Activated CD4-positive, alpha-beta T cell treated with anti-CD3 and anti-CD28 coated beads, Interleukin-2, amount 10 ng/mL, durations not matched to agents 7 days and 5 days (primary cell): ENCODE results near the gene MON2. TPM values are rescaled to one million over a fixed set of nuclear protein-coding genes. Genes with fewer than 3 reads are reported as not detected.
"Not testable (repeated sequence)": the region's sequence is repeated elsewhere in the genome, so short reads cannot be mapped to it uniquely, and the experiment has no call there.

Experiments
- CTCF ChIA-PET: fragments of 350-600 bp; sonication (Branson Sonifier 250); formaldehyde crosslinking; loops from one replicate; lab custom pipeline; 2021; ENCODE audit warnings: antibody characterized with exemption; lab: Charles Lee
- POLR2A ChIA-PET: fragments of 350-600 bp; sonication (Branson Sonifier 250); formaldehyde crosslinking; loops from one replicate; lab custom pipeline; 2021; ENCODE audit warnings: antibody characterized with exemption; lab: Charles Lee
- DNase-seq: peaks from one replicate; pipeline ENCODE4 v3.0.0-alpha.2; 2020
- H3K27ac Mint-ChIP-seq: one replicate; pipeline ENCODE4 v1.8.0; 2021; ENCODE audit warnings: mild to moderate bottlenecking, moderate library complexity, mixed read lengths
- H3K27me3 Mint-ChIP-seq: one replicate; pipeline ENCODE4 v1.8.0; 2021; ENCODE audit warnings: mixed read lengths
- H3K36me3 Mint-ChIP-seq: one replicate; pipeline ENCODE4 v1.8.0; 2021; ENCODE audit warnings: low read depth, mixed read lengths
- H3K4me1 Mint-ChIP-seq: one replicate; pipeline ENCODE4 v1.8.0; 2021; ENCODE audit warnings: mixed read lengths
- H3K4me3 Mint-ChIP-seq: one replicate; pipeline ENCODE4 v1.8.0; 2021; ENCODE audit warnings: mild to moderate bottlenecking, moderate library complexity, mixed read lengths
- H3K9me3 Mint-ChIP-seq: one replicate; pipeline ENCODE4 v1.8.0; 2021; ENCODE audit warnings: mixed read lengths
- total RNA-seq, 2 experiments: library from RNA; stranded (reverse); gene quantifications; one replicate each; pipeline ENCODE4 v1.2.3, GENCODE V29; 2021

Gene MON2
- total RNA-seq, 2 experiments from 2014 or later, result 44.2 to 48.7 TPM

DNA sequence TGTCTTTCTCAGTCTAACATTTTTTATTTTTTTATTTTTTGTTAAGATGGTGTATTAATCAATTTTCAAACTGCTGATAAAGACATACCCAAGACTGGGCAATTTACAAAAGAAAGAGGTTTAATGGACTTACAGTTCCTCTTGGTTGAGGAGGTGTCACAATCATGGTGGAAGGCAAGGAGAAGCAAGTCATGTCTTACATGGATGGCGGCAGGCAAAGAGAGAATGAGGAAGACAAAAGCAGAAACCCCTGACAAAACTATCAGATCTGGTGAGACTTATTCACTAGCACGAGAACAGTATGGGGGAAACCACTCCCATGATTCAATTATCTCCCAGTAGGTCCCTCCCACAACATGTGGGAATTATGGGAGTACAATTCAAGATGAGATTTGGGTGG lies 11.2 kb upstream of the MON2 start:
- not testable (repeated sequence) for H3K4me1 Mint-ChIP-seq

DNA sequence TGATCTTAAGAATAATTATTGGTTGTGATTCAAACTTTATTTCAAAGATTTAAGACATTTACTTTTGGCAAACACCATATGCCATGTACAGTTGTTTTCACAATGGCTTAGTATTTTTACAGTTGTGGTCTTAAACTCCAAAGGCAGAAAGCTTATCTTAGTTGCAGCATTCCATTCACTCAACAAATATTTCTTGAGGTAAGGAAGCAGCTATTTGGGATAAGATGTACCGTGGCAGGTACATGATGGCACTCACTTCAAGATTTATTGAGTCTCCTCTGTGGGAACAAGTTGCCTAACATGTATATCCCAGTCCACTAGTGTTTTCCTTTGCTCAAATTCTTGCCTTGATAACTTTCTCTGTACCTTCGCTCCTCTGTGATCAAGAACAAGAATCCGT lies 8.0 kb upstream of the MON2 start:
- H3K36me3 Mint-ChIP-seq, result peaks cover 3% of the 10 kb centered on the region
- POLR2A ChIA-PET, result no interaction called here

More for the DNA sequence above, 11.2 kb upstream of the MON2 start:
- DNase-seq, H3K36me3 Mint-ChIP-seq, H3K27ac Mint-ChIP-seq, POLR2A ChIA-PET, H3K4me3 Mint-ChIP-seq, H3K9me3 Mint-ChIP-seq: not testable (repeated sequence)
- peaks cover 18% of the 10 kb centered on the region for H3K27me3 Mint-ChIP-seq
- CTCF ChIA-PET, result interaction anchor here (1.4 kb wide), 2 partner anchors 11 to 357 kb away, joined by 3 to 4 read pairs; no protein-coding TSS in a partner anchor

DNA sequence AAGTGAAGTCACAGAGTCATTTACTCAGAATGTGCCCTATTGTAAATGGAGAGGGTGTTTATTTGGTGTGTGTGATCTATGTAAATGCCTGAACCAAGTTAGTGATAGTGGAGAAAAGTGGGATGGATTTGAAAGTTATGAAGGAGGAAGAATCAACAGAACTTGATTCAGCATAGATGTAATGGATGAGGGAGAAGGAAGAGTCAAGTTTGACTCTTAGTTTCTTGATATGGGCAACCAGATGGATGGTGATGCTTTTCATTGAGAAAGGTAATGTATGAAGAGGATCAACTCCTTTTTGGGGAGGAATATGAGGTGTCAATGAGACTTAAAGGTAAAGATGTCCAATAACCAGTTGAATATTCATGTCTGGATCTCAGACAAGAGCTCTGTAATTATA lies 6.7 kb upstream of the MON2 start:
- Mint-ChIP-seq H3K4me1 (no peaks in the 10 kb centered on the region), H3K36me3 (peaks cover 5% of the 10 kb centered on the region), H3K27ac (no peak overlapping the region), H3K9me3 (peaks cover 14% of the 10 kb centered on the region), H3K4me3 (no peak overlapping the region), H3K27me3 (peaks cover 11% of the 10 kb centered on the region)
- no peak for DNase-seq
- POLR2A ChIA-PET, result no interaction called here
- CTCF ChIA-PET, result no interaction called here

More for the DNA sequence above, 8.0 kb upstream of the MON2 start:
- peaks cover 10% of the 10 kb centered on the region for H3K27me3 Mint-ChIP-seq
- CTCF ChIA-PET, result interaction anchor here (1.2 kb wide), 1 partner anchor 11 kb away, joined by 5 read pairs; no protein-coding TSS in a partner anchor
- no peak overlapping the region for H3K4me3 Mint-ChIP-seq
- no peak overlapping the region for H3K27ac Mint-ChIP-seq
- H3K4me1 Mint-ChIP-seq, result no peaks in the 10 kb centered on the region
- peaks cover 10% of the 10 kb centered on the region for H3K9me3 Mint-ChIP-seq
- DNase-seq, result no peak

DNA sequence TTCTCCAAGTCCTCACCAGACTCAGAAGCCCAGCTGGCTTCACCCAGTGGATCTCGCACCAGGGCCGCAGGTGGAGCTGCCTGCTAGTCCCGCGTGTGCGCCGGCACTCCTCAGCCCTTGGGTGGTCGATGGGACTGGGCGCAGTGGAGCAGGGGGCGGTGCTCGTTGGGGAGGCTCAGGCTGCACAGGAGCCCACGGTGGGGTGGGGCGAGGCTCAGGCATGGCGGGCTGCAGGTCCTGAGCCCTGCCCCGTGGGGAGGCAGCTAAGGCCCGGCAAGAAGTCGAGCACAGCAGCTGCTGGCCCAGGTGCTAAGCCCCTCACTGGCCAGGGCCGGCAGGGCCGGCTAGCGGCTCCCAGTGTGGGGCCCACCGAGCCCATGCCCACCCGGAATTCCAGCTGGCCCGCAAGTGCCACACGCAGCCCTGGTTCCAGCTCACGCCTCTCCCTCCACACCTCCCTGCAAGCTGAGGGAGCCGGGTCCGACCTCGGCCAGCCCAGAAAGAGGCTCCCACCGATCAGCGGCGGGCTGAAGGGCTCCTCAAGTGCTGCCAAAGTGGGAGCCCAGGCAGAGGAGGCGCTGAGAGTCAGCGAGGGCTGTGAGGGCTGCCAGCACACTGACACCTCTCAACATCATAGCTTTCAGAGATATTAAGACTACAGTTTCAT lies 5.3 kb upstream of the MON2 start:
- CTCF ChIA-PET, result interaction anchor here (1.2 kb wide), 1 partner anchor 26 kb away, joined by 3 read pairs; no protein-coding TSS in a partner anchor
- not testable (repeated sequence) for H3K4me3 Mint-ChIP-seq

DNA sequence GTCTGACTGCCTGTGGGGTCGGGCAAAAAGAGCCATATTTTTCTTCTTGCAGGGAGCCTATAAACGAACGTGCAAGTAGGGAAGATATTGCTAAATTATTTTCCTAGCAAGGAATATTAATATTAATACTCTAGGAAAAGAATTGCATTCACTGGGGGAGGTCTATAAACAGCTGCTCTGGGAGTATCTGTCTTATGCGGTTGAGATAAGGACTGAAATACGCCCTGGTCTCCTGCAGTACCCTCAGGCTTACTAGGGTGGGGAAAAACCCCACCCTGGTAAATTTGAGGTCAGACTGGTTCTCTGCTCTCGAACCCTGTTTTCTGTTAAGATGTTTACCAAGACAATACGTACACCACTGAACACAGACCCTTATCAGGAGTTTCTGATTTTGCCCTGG lies 3.4 kb upstream of the MON2 start:
- H3K27ac Mint-ChIP-seq, POLR2A ChIA-PET, H3K27me3 Mint-ChIP-seq, DNase-seq, CTCF ChIA-PET, H3K4me3 Mint-ChIP-seq, H3K36me3 Mint-ChIP-seq: not testable (repeated sequence)
- H3K9me3 Mint-ChIP-seq, result peaks cover 14% of the 10 kb centered on the region
- peaks cover 13% of the 10 kb centered on the region for H3K4me1 Mint-ChIP-seq

More for the DNA sequence above, 5.3 kb upstream of the MON2 start:
- H3K27ac Mint-ChIP-seq, POLR2A ChIA-PET, DNase-seq, H3K36me3 Mint-ChIP-seq, H3K4me1 Mint-ChIP-seq, H3K27me3 Mint-ChIP-seq: not testable (repeated sequence)
- H3K9me3 Mint-ChIP-seq, result peaks cover 14% of the 10 kb centered on the region

DNA sequence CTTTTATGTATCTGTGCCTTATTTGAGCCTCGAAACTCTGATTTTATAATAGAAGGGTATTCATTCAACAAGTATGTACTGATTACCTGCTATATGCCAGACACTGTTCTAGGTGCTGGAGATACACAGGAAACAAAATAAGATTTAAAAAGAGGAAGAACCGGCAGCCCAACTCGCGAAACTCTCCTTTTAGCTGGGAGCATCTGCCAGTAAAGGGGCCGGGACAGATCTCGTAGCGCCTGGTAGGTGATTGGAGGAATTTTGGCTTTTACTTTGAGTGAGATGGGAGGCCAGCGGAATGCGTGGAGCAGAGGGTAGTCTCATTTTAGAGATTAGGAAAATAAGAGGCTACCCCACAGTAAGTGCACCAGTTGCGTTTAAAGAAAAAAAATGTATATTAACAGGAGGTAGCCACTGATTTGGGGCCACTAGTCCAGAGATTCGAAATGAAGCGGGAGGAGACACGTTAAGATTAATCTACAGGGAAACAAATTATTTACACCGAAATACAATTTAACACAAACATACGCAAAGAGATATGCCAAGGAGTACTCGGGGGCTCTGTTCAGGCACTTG lies 520 bp upstream of the MON2 start:
- ChIA-PET CTCF (interaction anchor here (0.6 to 1.4 kb wide), 4 partner anchors 19 to 1728 kb away, joined by 3 to 4 read pairs (median 4); no protein-coding TSS in a partner anchor), POLR2A (interaction anchor here (0.5 to 0.7 kb wide), 2 partner anchors 10 to 1939 kb away, joined by 4 read pairs; no protein-coding TSS in a partner anchor)
- peaks cover 22% of the 10 kb centered on the region for H3K4me1 Mint-ChIP-seq

DNA sequence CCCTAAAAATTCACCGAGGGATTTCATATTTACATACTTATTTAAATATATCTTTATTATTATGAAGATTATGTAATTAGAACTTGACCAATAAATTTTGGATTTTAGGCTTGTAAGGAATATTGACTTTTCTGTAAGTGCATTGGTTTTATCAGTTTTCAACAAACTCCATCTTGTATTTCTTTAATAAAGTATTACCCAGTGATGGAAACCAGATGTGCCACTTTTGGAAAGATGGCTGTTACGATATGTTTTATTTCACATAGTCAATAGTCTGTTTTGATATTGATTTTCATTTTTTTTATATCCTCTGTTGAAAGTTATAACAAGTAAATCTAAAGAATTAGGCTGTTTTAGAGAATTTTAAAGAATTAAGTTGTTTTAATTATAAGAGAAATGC lies 1.8 kb downstream of the MON2 start:
- ChIA-PET POLR2A (no interaction called here), CTCF (no interaction called here)
- no peak for DNase-seq
- peaks cover 8% of the 10 kb centered on the region for H3K36me3 Mint-ChIP-seq
- peaks cover 5% of the 10 kb centered on the region for H3K9me3 Mint-ChIP-seq
- H3K4me1 Mint-ChIP-seq, result peaks cover 23% of the 10 kb centered on the region
- H3K27ac Mint-ChIP-seq, result no peak overlapping the region
- peak overlapping the region; percentile 88 for H3K4me3 Mint-ChIP-seq
- peaks cover 4% of the 10 kb centered on the region for H3K27me3 Mint-ChIP-seq

More for the DNA sequence above, 520 bp upstream of the MON2 start:
- H3K36me3 Mint-ChIP-seq, result peaks cover 9% of the 10 kb centered on the region
- H3K4me3 Mint-ChIP-seq, result peak overlapping the region; percentile 88
- H3K27ac Mint-ChIP-seq, result peak overlapping the region; percentile 88
- peaks cover 7% of the 10 kb centered on the region for H3K27me3 Mint-ChIP-seq
- peaks cover 14% of the 10 kb centered on the region for H3K9me3 Mint-ChIP-seq
- peak; percentile 22 for DNase-seq

DNA sequence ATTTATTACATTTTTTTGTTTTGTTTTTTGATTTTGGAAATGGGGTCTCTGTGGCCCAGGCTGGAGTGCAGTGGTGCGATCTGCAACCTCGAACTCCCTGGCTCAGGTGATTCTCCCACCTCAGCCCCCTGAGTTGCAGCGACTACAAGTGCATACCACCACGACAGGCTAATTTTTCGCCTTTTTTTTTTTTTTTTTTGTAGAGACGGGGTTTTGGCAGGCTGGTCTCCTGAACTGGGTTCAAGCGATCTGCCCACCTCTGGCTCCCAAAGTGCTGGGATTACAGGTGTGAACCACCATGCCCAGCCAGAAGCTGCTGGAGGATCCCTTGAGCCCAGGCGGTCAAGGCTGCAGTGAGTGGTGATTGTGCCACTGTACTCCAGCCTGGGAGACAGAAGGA lies 2.3 kb downstream of the MON2 start:
- peaks cover under 1% of the 10 kb centered on the region for H3K9me3 Mint-ChIP-seq
- peaks cover 24% of the 10 kb centered on the region for H3K4me1 Mint-ChIP-seq
- POLR2A ChIA-PET, result no interaction called here
- no peak overlapping the region for H3K27ac Mint-ChIP-seq
- CTCF ChIA-PET, result interaction anchor here (0.6 to 1.0 kb wide), 2 partner anchors 11 to 507 kb away, joined by 5 read pairs; no protein-coding TSS in a partner anchor
- H3K36me3 Mint-ChIP-seq, result peaks cover 6% of the 10 kb centered on the region
- H3K4me3 Mint-ChIP-seq, result peak overlapping the region; percentile 20
- no peaks in the 10 kb centered on the region for H3K27me3 Mint-ChIP-seq
- DNase-seq, result no peak

DNA sequence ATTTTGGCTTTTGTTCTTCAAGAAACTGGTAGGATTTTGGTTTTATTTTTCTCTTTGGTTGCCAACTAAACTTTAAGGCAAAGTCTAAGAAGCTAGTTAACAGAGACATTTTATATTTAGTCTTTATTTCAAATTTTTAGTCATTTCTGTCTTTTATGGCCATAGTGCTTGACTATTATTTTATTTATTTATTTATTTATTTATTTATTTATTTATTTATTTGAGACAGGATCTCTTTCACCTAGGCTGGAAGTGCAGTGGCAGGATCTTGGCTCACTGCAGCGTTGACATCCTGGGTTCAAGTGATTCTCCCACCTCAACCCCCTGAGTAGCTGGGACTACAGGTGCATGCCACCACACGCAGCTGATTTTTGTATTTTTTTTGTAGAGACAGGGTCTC lies 3.1 kb downstream of the MON2 start:
- Mint-ChIP-seq H3K9me3 (no peaks in the 10 kb centered on the region), H3K36me3 (peaks cover 8% of the 10 kb centered on the region), H3K4me1 (peaks cover 26% of the 10 kb centered on the region), H3K4me3 (no peak overlapping the region), H3K27ac (no peak overlapping the region), H3K27me3 (no peaks in the 10 kb centered on the region)
- ChIA-PET POLR2A (no interaction called here), CTCF (interaction anchor here (0.6 to 1.0 kb wide), 2 partner anchors 12 to 506 kb away, joined by 5 read pairs; no protein-coding TSS in a partner anchor)
- DNase-seq, result no peak

DNA sequence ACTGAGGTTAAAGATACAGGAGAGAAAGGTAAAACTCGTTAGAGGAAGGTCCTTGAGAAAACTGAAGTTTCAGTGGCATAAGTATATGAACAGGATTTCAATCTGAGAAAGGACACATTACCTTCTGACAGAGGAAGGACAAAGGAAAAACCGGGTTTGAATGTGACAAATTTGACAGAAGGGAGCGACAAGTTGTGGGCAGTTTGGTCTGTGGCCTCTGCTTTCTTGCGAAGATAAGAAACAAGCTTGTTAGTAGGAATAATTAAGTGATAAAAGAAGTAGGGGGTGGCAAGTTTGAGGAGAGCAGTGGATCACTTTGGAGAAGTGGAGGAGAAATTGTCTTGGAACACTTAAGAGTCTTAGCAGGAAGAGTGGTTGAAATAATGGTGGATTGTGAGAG lies 5.1 kb downstream of the MON2 start:
- Mint-ChIP-seq H3K9me3 (no peaks in the 10 kb centered on the region), H3K36me3 (peaks cover 12% of the 10 kb centered on the region), H3K4me1 (peaks cover 22% of the 10 kb centered on the region), H3K4me3 (no peak overlapping the region), H3K27me3 (no peaks in the 10 kb centered on the region), H3K27ac (no peak overlapping the region)
- DNase-seq, result no peak
- POLR2A ChIA-PET, result no interaction called here
- CTCF ChIA-PET, result no interaction called here

DNA sequence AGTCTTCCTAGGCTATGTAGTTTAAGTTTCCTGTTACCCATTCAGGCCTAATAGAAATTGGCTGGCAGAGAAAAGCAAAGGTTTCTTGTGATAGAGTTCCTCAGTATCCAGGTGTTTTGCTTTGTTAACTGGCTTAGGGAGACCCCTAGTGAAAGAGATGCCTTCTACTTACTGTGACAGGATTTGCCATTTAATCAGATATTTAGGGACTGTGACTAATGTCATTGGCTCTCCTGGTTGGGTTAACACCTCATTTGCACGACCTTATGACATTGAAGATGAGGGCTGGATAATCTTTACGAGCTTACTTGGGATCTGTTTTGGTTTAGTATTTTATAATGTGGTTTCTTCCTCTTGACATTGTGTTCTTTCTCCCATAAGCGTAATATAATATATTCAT lies 5.8 kb downstream of the MON2 start:
- H3K4me1 Mint-ChIP-seq, result peaks cover 22% of the 10 kb centered on the region
- no peaks in the 10 kb centered on the region for H3K9me3 Mint-ChIP-seq
- CTCF ChIA-PET, result no interaction called here
- H3K27me3 Mint-ChIP-seq, result no peaks in the 10 kb centered on the region
- peaks cover 13% of the 10 kb centered on the region for H3K36me3 Mint-ChIP-seq
- POLR2A ChIA-PET, result no interaction called here
- H3K4me3 Mint-ChIP-seq, result no peak overlapping the region
- DNase-seq, result no peak
- no peak overlapping the region for H3K27ac Mint-ChIP-seq

DNA sequence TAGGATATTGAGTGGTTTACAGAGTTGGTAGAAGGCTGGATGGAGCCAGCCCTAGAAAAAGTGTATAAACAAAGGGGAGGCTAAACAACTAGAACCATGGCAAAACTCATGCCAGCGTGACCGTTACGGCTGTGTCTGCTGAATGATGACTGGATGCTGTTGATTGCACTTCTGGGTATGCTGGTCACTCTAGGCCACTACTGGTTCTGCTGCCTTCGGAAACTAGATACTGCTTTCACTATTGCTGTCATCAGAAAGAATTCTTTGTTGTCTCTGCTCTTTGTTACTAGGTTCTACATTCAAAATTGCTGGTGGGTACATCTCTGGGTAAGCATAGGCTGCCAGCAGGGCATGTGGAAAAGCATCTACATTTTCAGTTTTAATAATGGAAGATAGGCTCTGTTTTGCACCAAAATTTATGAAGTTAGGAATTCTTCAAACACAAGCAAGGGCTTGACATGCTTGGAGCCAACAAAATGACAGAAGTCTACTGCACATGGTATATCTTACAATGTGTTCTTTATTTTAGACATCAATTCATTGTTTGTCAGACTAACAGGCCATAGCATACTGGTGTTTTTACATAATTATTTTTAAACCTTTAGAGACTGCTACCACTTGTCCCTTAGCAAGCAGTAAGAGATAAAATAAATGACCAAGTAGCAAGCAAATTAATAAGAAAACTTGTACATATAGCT lies 15.4 kb downstream of the MON2 start:
- Mint-ChIP-seq H3K9me3 (peaks cover 3% of the 10 kb centered on the region), H3K4me1 (peaks cover 3% of the 10 kb centered on the region), H3K4me3 (no peak overlapping the region), H3K36me3 (peaks cover 25% of the 10 kb centered on the region), H3K27me3 (no peaks in the 10 kb centered on the region), H3K27ac (no peak overlapping the region)
- POLR2A ChIA-PET, result no interaction called here
- no peak for DNase-seq
- CTCF ChIA-PET, result interaction anchor here (0.6 kb wide), 1 partner anchor 10 kb away, joined by 5 read pairs; no protein-coding TSS in a partner anchor

DNA sequence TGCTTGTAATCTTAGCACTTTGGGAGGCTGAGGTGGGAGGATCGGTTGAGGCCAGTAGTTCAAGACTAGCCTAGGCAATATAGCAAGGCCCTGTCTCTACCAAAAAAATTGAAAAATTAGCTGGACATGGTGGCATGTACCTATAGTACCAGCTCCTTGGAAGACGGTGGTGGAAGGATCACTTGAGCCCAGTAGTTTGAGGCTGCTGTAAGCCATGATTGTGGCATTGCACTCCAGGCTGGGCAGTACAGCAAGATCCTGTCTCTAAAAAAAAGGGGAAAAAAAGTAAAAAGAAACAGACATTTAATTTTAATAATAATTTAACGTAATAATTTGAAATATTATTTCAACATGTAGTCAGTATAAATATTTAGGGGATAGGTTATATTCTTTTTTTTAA lies 16.1 kb downstream of the MON2 start:
- POLR2A ChIA-PET, result no interaction called here
- Mint-ChIP-seq H3K36me3 (peaks cover 20% of the 10 kb centered on the region), H3K9me3 (peaks cover 3% of the 10 kb centered on the region), H3K27ac (no peak overlapping the region), H3K27me3 (no peaks in the 10 kb centered on the region), H3K4me1 (no peaks in the 10 kb centered on the region), H3K4me3 (no peak overlapping the region)
- no peak for DNase-seq
- CTCF ChIA-PET, result no interaction called here
